ENCODE data around the gene UIMC1.

DNA sequence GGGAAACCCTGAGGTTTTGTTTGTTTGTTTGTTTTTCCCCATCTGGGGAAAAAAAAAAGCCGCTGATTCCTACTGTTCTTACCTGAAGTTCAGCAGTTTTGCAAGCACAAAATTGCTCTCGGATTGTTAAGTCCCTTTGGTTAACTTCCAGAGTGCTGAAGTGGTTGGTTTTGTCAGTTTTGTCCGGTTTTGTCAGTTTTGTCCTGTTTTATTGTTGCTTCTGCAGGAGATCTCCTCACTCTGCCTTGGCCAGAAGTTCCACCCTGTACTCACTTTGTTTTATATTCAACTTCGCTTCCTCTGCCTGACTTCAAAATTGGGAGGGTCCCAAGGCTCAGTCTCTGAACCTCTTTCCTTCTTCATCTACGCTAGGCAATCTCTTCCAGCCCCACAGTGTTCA is 30.3 kb upstream of the UIMC1 start:
- TF ChIP-seq, protein P1, sequence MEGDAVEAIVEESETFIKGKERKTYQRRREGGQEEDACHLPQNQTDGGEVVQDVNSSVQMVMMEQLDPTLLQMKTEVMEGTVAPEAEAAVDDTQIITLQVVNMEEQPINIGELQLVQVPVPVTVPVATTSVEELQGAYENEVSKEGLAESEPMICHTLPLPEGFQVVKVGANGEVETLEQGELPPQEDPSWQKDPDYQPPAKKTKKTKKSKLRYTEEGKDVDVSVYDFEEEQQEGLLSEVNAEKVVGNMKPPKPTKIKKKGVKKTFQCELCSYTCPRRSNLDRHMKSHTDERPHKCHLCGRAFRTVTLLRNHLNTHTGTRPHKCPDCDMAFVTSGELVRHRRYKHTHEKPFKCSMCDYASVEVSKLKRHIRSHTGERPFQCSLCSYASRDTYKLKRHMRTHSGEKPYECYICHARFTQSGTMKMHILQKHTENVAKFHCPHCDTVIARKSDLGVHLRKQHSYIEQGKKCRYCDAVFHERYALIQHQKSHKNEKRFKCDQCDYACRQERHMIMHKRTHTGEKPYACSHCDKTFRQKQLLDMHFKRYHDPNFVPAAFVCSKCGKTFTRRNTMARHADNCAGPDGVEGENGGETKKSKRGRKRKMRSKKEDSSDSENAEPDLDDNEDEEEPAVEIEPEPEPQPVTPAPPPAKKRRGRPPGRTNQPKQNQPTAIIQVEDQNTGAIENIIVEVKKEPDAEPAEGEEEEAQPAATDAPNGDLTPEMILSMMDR (conservative IDR thresholded peaks at IDR 0.05) = no peak
- TF ChIP-seq ZFX (IDR thresholded peaks at IDR 0.05) = no peak
